CD4-positive, alpha-beta T cell (primary cell): Measurements from ENCODE around the gene MTRF1L. TPM values are rescaled to one million over a fixed set of nuclear protein-coding genes. Genes with fewer than 3 reads are reported as not detected.

Experiments used
- ATAC-seq: fragments of 200-7000 bp; cut with Tn5 transposase; one replicate; pipeline ENCODE4 v1.10.0; 2022; ENCODE audit warnings: mild to moderate bottlenecking; ENCODE audit not compliant: poor library complexity
- CTCF ChIA-PET: fragments of 350-600 bp; sonication (Branson Sonifier 250); formaldehyde crosslinking; loops from one replicate; lab custom pipeline; 2021; ENCODE audit warnings: antibody characterized with exemption, inconsistent platforms; lab: Charles Lee
- POLR2A ChIA-PET: fragments of 350-600 bp; sonication (Branson Sonifier 250); formaldehyde crosslinking; loops from one replicate; lab custom pipeline; 2021; ENCODE audit warnings: antibody characterized with exemption, inconsistent platforms; lab: Charles Lee
- DNase-seq, 14 experiments: peaks; one replicate each; pipeline ENCODE4 v3.0.0-alpha.2; 2013 to 2020; ENCODE audit warnings: mixed read lengths in 2 of 14
- H3K27ac ChIP-seq, 2 donors: one replicate each; pipeline versions ENCODE4 v1.5.1 to v1.7.0; 2013; ENCODE audit warnings: low read length in 2 of 2, low read depth in 1 of 2, mild to moderate bottlenecking in 1 of 2
- H3K27me3 ChIP-seq, 2 experiments: 1 replicate in 1 of 2; 2 replicates in 1 of 2; pipeline versions ENCODE4 v1.6.1 to v1.7.0; 2013; ENCODE audit warnings: low read length in 2 of 2, control low read depth in 1 of 2, mild to moderate bottlenecking in 1 of 2, moderate library complexity in 1 of 2; ENCODE audit not compliant: insufficient read depth in 2 of 2, control insufficient read depth in 1 of 2
- H3K36me3 ChIP-seq: one replicate; pipeline ENCODE4 v1.6.1; 2013; ENCODE audit warnings: low read length, control low read depth; ENCODE audit not compliant: insufficient read depth
- H3K4me1 ChIP-seq: one replicate; pipeline ENCODE4 v1.6.1; 2013; ENCODE audit warnings: low read length, control low read depth; ENCODE audit not compliant: insufficient read depth
- H3K4me3 ChIP-seq: one replicate; pipeline ENCODE4 v1.5.1; 2013; ENCODE audit warnings: mild to moderate bottlenecking, low read length, moderate library complexity
- H3K9me3 ChIP-seq, 2 experiments: 1 replicate in 1 of 2; 2 replicates in 1 of 2; pipeline versions ENCODE4 v1.6.1 to v1.7.0; 2013; ENCODE audit warnings: low read length in 2 of 2, mild to moderate bottlenecking in 2 of 2, control low read depth in 1 of 2, moderate library complexity in 1 of 2; ENCODE audit not compliant: control insufficient read depth in 1 of 2, insufficient read depth in 1 of 2
- H3K27ac Mint-ChIP-seq: one replicate; pipeline ENCODE4 v1.8.0; 2020; ENCODE audit warnings: mixed read lengths
- H3K27me3 Mint-ChIP-seq: one replicate; pipeline ENCODE4 v1.8.0; 2021; ENCODE audit warnings: mixed read lengths
- H3K36me3 Mint-ChIP-seq: one replicate; pipeline ENCODE4 v1.8.0; 2021; ENCODE audit warnings: low read depth, mixed read lengths
- H3K4me1 Mint-ChIP-seq: one replicate; pipeline ENCODE4 v1.8.0; 2021; ENCODE audit warnings: low read depth, mixed read lengths
- H3K4me3 Mint-ChIP-seq: one replicate; pipeline ENCODE4 v1.8.0; 2020; ENCODE audit warnings: mild to moderate bottlenecking, mixed read lengths
- H3K9me3 Mint-ChIP-seq: one replicate; pipeline ENCODE4 v1.8.0; 2020; ENCODE audit warnings: mixed read lengths
- CTCF ChIP-seq: fragments of 200-600 bp; IDR thresholded peaks from one replicate; pipeline ENCODE4 v1.8.0; 2022; ENCODE audit warnings: antibody characterized with exemption, mild to moderate bottlenecking
- intact Hi-C, 2 experiments: fragments of 100-400 bp; cut with DNase I in 1 of 2; cut with micrococcal nuclease in 1 of 2; formaldehyde crosslinking; loops; one replicate each; pipeline versions ENCODE4 v1.15.1 to v1.9.0; 2023 to 2025; cut with DNase I, micrococcal nuclease
- total RNA-seq, 174 experiments: library from RNA in 2 of 174; stranded (reverse) in 2 of 174; gene quantifications; one replicate each; pipeline ENCODE4 v1.2.3 and lab custom pipeline; 2021 to 2026

MTRF1L gene
- total RNA-seq, 2 experiments from 2014 or later = 9.3 to 11.2 TPM

- ChIA-PET CTCF (no interaction called here), POLR2A (interaction anchor here (0.8 to 1.7 kb wide), 4 partner anchors 12 to 1592 kb away, joined by 3 to 6 read pairs (median 4); partner anchors contain the start of gene MTRF1L)
- TF ChIP-seq CTCF = no peak
- intact Hi-C loops = loop anchor here (2.0 to 10.0 kb wide), 3 partner anchors 21 to 1597 kb away; partner anchors contain the start of gene MTRF1L (in 1 of the 2)
- H3K4me1 Mint-ChIP-seq = peaks cover 54% of the 10 kb centered on the region
- no peaks in the 10 kb centered on the region for H3K27me3 ChIP-seq
- ATAC-seq = no peak
- no peaks in the 10 kb centered on the region for H3K9me3 Mint-ChIP-seq
- H3K9me3 ChIP-seq = no peaks in the 10 kb centered on the region
- no peaks in the 10 kb centered on the region for H3K27me3 Mint-ChIP-seq
- H3K36me3 Mint-ChIP-seq = peaks cover 16% of the 10 kb centered on the region
- DNase-seq = peak in 4 of 14 experiments; percentile 2 to 35 (median 14)
- peak overlapping the region; percentile 99 for H3K4me3 Mint-ChIP-seq
- H3K27ac Mint-ChIP-seq = peak overlapping the region; percentile 47
- H3K36me3 ChIP-seq = no peaks in the 10 kb centered on the region
- H3K4me3 ChIP-seq = peak overlapping the region; percentile 97
- no peak overlapping the region for H3K27ac ChIP-seq
- H3K4me1 ChIP-seq = peaks cover 34% of the 10 kb centered on the region
Measured at GRCh38 chr6:152981989-152982903, 20.3 kb downstream of the MTRF1L start.

- H3K4me3 ChIP-seq = no peak overlapping the region
- Mint-ChIP-seq H3K4me3 (peak overlapping the region; percentile 72), H3K9me3 (no peaks in the 10 kb centered on the region), H3K36me3 (peaks cover 20% of the 10 kb centered on the region), H3K27ac (no peak overlapping the region), H3K27me3 (no peaks in the 10 kb centered on the region), H3K4me1 (peaks cover 60% of the 10 kb centered on the region)
- H3K9me3 ChIP-seq = no peaks in the 10 kb centered on the region
- H3K4me1 ChIP-seq = peaks cover 34% of the 10 kb centered on the region
- TF ChIP-seq CTCF = no peak
- no peaks in the 10 kb centered on the region for H3K27me3 ChIP-seq
- intact Hi-C loops = loop anchor here in 1 of 2 experiments (5.0 to 10.0 kb wide), 2 partner anchors 679 to 1596 kb away; no protein-coding TSS in a partner anchor
- H3K36me3 ChIP-seq = no peaks in the 10 kb centered on the region
- DNase-seq = no peak
- H3K27ac ChIP-seq = no peak overlapping the region
- ATAC-seq = no peak
- ChIA-PET CTCF (no interaction called here), POLR2A (no interaction called here)
Measured at GRCh38 chr6:152981219-152981618, 21.3 kb downstream of the MTRF1L start.

GRCh38 chr6:152980656-152981055 lies 21.9 kb downstream of the MTRF1L start:
- peaks cover 21% of the 10 kb centered on the region for H3K36me3 Mint-ChIP-seq
- POLR2A ChIA-PET = no interaction called here
- no peaks in the 10 kb centered on the region for H3K27me3 Mint-ChIP-seq
- no peaks in the 10 kb centered on the region for H3K9me3 Mint-ChIP-seq
- H3K9me3 ChIP-seq = no peaks in the 10 kb centered on the region
- ATAC-seq (no peak), DNase-seq (no peak)
- intact Hi-C loops = loop anchor here in 1 of 2 experiments (5.0 to 10.0 kb wide), 2 partner anchors 678 to 1596 kb away; no protein-coding TSS in a partner anchor
- H3K36me3 ChIP-seq = no peaks in the 10 kb centered on the region
- no peak overlapping the region for H3K4me3 ChIP-seq
- H3K27ac ChIP-seq = no peak overlapping the region
- peaks cover 34% of the 10 kb centered on the region for H3K4me1 ChIP-seq
- CTCF ChIA-PET = no interaction called here
- no peak overlapping the region for H3K27ac Mint-ChIP-seq
- peaks cover 65% of the 10 kb centered on the region for H3K4me1 Mint-ChIP-seq
- H3K4me3 Mint-ChIP-seq = peak overlapping the region; percentile 72
- no peak for TF ChIP-seq CTCF
- no peaks in the 10 kb centered on the region for H3K27me3 ChIP-seq
